GM10266 (cell line): ENCODE measurements around the gene SPDYE16.
"Not testable (repeated sequence)": the region's sequence is repeated elsewhere in the genome, so short reads cannot be mapped to it uniquely, and the experiment has no call there.

Experiments used
- DNase-seq: peaks from one replicate; pipeline ENCODE4 v3.0.0; 2012; ENCODE audit errors: extremely low spot score
- CTCF ChIP-seq: IDR thresholded peaks from 2 replicates; pipeline ENCODE4 v1.5.1; 2012; ENCODE audit warnings: mild to moderate bottlenecking, low read depth; ENCODE audit not compliant: control insufficient read depth, insufficient read depth; ENCODE audit errors: missing control alignments

SPDYE16 gene

GRCh38 chr7:76505168-76506080 lies 37.7 kb downstream of the SPDYE16 start:
- no peak for DNase-seq
- no peak for TF ChIP-seq CTCF

GRCh38 chr7:76504351-76505167 lies 38.5 kb downstream of the SPDYE16 start:
- not testable (repeated sequence) for DNase-seq

DNA sequence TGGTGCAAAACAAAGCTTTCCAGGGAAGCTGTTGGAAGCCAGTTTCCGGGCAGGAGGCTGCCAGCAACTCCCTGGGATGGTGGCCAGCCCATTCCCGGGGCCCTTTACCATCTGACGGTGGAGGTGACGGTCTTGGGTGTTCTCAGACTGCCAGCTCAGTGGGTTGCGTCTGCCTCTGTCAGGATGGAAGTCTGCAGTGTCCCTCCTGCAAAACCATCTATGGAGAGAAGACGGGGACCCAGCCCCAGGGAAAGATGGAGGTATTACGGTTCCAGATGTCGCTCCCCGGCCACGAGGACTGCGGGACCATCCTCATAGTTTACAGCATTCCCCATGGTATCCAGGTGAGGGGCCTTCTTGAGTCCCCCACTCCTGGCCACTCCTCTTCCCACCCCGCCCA lies 39.9 kb downstream of the SPDYE16 start:
- DNase-seq, result not testable (repeated sequence)

DNA sequence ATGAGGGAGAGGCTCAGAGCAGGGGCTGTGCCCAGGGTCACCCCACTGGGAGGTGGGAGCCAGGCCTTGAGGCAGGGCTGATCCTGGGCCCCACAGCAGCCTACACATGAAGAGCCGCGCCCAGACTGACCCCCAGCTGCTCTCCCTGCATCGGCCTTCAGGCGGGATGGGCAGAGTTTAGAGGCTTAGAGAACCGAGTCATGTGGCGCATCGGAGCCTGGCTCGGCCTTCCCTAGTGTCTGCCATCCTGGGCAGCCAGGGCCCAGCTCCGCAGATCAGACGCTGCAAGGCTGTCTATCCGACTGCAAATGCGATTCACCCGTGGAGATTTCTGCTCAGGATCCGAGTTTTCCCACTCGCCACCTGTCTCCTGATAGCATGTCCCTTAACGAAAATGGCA lies 40.3 kb downstream of the SPDYE16 start:
- not testable (repeated sequence) for DNase-seq

DNA sequence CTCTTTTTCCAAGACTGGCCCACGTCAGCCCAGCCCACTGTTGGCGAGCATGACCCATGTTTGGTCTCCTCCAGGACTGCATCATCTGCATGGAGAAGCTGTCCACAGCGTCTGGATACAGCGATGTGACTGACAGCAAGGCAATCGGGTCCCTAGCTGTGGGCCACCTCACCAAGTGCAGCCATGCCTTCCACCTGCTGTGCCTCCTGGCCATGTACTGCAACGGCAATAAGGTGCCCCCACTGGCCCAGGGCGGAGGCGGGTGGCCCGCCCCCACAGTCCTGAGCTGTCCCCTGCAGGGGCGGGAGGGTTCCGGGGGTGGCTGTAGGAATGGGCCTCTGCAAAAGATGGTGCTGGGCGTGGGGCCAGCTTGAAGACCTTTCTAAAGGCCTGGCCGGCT lies 40.9 kb downstream of the SPDYE16 start:
- DNase-seq, result not testable (repeated sequence)

GRCh38 chr7:76499924-76500241 lies 43.2 kb downstream of the SPDYE16 start:
- DNase-seq, result not testable (repeated sequence)

- DNase-seq, result not testable (repeated sequence)
Measured at GRCh38 chr7:76499201-76499923, 43.7 kb downstream of the SPDYE16 start.

DNA sequence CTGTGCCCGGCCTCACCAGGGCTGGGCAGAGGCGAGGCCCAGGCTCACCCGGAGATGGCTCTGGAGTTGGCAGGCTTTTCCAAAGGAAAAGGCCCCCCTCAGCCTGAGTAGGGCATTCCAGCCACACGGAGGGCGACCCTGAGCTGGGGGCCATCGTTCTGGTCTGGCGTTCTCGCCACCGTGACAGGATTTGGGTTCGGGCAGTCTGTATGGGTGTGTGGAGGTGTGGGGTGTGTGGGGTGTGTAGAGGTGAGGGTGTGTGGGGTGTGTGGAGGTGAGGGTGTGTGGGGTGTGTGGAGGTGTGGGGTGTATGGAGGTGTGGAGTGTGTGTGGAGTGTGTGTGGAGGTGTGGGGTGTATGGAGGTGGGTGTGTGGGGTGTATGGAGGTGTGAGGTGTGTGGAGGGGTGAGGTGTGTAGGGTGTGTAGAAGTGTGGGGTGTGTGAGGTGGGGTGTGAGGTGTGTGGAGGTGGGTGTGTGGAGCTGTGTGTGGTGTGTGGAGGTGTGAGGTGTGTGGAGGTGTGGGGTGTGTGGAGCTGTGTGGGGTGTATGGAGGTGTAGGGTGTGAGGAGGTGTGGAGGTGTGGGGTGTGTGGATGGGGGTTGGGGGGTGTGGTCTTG lies 44.4 kb downstream of the SPDYE16 start:
- DNase-seq, result not testable (repeated sequence)

DNA sequence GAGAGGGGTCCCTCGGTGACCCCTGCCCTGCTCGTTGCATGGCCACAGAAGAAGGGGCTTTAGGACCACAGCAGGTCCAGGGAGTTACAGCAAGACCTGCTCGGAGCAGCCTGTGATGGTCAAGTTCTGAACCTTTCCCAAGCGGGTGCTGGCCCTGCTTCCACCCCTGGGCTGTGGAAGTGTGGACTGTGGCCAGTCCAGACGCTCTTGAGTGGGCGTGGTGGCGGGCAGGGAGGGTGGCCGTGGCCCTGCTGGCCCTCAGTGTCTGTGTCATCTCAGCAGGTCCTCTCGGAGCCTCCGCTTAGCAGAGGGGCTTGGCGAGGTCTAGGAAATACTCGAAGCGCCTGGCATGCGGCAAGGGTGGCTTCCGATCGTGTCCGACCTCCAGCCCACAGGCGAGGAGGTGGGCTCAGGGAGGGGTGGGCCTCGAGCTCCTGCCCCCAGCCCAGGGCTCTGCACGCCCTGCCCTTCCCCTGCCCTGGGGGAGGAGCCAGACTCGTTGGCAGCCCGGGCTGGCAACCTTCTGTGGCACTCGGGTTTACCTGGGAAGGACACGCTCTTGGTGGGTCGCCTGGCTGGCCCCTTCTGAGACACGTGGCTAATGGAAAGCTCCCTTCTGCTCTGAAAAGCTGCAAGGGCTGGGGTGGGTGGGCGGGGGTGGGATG lies 45.0 kb downstream of the SPDYE16 start:
- DNase-seq, result not testable (repeated sequence)

DNA sequence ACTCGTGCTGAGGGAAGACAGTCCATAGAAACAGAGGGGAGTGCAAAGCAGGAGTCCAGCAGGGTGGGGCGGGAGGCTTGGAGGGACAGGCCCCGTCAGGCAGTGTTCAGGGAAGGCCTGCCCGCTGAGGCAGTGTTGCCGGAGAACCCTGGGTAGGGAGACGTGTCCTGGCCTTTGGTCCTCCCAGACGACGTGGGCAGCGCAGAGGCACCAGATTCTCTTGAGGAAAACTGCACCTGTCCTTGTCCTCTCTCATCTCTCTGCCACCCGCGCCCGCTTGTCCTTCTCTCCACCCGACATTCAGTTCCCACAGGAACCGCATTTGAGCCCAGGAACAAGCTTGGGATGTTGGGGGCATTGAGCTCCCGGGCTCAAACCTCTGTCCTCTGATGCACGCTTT lies 47.4 kb downstream of the SPDYE16 start:
- DNase-seq, result not testable (repeated sequence)

GRCh38 chr7:76492139-76492538 lies 51.0 kb downstream of the SPDYE16 start:
- not testable (repeated sequence) for DNase-seq

DNA sequence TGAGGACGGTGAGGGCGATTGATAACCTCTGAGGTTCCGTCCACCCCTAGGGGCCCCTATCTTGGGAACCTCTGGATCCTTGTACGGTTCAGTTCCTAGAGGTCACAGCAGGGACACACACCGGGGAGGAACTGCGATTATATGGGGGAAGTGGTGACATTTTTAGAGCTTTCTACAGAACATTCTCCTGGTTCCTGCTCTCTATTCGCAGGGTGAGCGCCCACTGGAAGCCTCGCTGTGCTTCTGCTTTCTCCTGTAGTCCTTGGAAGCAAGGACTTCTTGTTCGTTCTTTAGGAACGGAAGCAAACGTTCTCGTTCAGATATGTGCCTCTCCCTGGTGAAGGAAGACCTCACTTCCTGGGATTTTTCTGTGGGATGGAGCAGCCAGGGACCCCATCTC lies 55.1 kb downstream of the SPDYE16 start:
- not testable (repeated sequence) for DNase-seq

DNA sequence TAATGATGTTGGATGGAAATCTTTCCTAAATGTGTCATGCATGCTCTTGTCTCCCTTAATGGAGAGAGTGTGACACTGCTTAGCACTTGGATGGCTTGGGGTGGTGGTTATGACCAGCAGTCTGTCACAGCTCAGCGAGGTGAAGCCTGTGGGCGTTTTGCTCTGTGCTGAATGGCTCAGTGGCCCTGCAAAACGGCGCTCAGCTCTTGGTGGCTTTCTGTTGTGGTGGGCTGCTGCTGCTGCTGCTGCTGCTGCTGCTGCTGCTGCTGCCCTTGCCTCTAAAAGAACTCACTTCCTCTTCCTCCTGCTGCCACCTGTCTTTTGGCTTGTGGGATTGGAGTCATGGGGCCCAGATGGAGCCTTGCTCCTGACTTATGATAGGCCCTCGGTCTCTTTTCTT lies 56.5 kb downstream of the SPDYE16 start:
- DNase-seq, result not testable (repeated sequence)

GRCh38 chr7:76485822-76486610 lies 57.1 kb downstream of the SPDYE16 start:
- DNase-seq, result not testable (repeated sequence)

DNA sequence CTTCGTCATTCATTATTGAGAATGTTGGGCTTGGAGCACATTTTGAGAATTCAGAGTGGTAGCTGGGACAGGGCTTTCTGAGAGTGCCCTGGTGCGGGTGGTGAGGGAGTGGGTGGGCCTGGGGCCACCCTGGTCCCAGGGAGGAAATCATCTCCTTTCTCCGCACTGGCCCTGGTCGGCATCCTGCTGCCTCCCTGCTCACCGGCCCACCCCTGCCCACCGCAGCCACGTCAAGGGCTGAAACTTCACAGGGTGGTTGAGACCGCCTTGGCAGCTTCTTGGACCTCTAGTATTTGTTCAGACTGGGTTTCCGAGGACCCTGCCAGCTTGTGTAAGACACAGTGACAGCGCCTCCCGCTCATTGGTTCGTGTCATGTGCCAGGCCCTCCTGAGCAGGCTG lies 58.6 kb downstream of the SPDYE16 start:
- DNase-seq, result not testable (repeated sequence)

- DNase-seq, result not testable (repeated sequence)
Measured at GRCh38 chr7:76483081-76483480, 60.0 kb downstream of the SPDYE16 start.

DNA sequence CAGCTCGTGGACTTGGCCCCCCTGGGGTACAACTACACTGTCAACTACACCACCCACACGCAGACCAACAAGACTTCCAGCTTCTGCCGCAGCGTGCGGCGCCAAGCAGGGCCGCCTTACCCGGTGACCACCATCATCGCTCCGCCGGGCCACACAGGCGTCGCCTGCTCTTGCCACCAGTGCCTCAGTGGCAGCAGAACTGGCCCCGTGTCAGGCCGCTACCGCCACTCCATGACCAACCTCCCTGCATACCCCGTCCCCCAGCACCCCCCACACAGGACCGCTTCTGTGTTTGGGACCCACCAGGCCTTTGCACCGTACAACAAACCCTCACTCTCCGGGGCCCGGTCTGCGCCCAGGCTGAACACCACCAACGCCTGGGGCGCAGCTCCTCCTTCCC lies 60.4 kb downstream of the SPDYE16 start:
- DNase-seq, result not testable (repeated sequence)
